ENCODE measurements around the gene PPL. TPM values are rescaled to one million over a fixed set of nuclear protein-coding genes. Genes with fewer than 3 reads are reported as not detected.

PPL gene
- total and polyA plus RNA-seq, 2 of the 13 experiments (the other 11 are each of a cell fraction or from before 2014, with no cell fraction given): 5.7 to 6.6 TPM

DNA sequence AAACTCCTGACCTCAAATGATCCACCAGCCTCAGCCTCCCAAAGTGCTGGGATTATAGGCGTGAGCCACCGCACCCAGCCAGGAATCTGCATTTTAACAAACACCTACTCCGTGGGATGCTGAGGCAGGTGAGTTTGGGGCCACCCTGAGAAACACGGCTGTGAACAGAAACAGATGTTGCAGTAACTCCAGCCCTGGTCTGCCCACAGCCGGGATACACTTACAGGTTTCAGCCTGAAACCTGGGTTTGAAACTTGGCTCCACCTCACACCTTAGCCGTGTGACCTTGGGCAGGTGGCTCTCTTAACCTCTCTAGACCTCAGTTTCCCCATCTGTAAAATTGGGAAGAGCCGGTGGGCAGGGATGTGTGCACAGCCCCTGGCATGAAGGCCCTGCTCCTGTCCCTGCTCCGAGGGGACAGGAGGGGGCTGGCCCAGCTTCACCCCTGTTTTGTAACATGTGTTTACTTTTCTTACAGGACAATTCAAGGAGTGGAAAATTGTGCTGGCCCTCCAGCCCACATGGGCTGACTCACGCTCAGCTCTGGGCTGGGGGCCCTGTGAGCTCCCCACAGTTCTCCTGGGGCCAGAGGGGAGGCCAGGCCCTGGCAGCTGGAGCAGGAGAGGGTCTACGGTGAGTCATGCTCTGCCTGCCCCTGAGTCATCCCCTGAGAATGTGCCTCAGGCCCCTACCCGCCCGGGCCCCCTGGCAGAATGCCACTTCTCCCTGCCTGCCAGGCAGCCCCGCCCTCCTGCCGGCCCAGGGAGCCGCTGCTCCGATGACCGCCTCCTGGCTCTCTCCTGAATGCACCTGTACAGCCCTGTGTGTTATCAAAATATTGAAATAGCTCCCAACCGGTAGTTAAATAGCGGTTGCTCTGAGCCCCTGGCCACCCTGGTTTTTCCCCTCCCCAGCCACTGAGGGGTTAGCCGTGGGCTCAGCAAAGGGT is 7.7 kb upstream of the PPL start (continued):
- TF ChIP-seq, protein P1, sequence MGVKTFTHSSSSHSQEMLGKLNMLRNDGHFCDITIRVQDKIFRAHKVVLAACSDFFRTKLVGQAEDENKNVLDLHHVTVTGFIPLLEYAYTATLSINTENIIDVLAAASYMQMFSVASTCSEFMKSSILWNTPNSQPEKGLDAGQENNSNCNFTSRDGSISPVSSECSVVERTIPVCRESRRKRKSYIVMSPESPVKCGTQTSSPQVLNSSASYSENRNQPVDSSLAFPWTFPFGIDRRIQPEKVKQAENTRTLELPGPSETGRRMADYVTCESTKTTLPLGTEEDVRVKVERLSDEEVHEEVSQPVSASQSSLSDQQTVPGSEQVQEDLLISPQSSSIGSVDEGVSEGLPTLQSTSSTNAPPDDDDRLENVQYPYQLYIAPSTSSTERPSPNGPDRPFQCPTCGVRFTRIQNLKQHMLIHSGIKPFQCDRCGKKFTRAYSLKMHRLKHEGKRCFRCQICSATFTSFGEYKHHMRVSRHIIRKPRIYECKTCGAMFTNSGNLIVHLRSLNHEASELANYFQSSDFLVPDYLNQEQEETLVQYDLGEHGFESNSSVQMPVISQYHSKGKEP (CRISPR knock-in tag; IDR thresholded peaks at IDR 0.05): no peak
- TF ChIP-seq ZNF790 (CRISPR knock-in tag; IDR thresholded peaks at IDR 0.05; ENCODE audit: borderline replicate concordance): no peak
- no peak for TF ChIP-seq NR1H2 (CRISPR knock-in tag; IDR thresholded peaks at IDR 0.05; ENCODE audit: borderline replicate concordance, low read depth)
- no peak for TF ChIP-seq SMAD9 (CRISPR knock-in tag; IDR thresholded peaks at IDR 0.05)
- no peak; the same call in 1 of the 2 replicates for TF ChIP-seq ZNF225 (CRISPR knock-in tag; IDR thresholded peaks at IDR 0.05)
- peak; percentile 87 for TF ChIP-seq HIVEP1 (CRISPR knock-in tag; IDR thresholded peaks at IDR 0.05)
- TF ChIP-seq ZNF292 (CRISPR knock-in tag; IDR thresholded peaks at IDR 0.05; ENCODE audit: borderline replicate concordance, low read depth): peak; percentile 94
- no peak for TF ChIP-seq POLR2AphosphoS2 (IDR thresholded peaks at IDR 0.05; ENCODE audit: low read depth, low read length)
- no peak for TF ChIP-seq GTF2F1 (IDR thresholded peaks at IDR 0.05; ENCODE audit: low read length)
- peak; percentile 60 for TF ChIP-seq CEBPG (CRISPR knock-in tag; IDR thresholded peaks at IDR 0.05)
- TF ChIP-seq, protein P2, sequence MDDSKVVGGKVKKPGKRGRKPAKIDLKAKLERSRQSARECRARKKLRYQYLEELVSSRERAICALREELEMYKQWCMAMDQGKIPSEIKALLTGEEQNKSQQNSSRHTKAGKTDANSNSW (CRISPR knock-in tag; IDR thresholded peaks at IDR 0.05; ENCODE audit: borderline replicate concordance): no peak
- TF ChIP-seq, protein P3, sequence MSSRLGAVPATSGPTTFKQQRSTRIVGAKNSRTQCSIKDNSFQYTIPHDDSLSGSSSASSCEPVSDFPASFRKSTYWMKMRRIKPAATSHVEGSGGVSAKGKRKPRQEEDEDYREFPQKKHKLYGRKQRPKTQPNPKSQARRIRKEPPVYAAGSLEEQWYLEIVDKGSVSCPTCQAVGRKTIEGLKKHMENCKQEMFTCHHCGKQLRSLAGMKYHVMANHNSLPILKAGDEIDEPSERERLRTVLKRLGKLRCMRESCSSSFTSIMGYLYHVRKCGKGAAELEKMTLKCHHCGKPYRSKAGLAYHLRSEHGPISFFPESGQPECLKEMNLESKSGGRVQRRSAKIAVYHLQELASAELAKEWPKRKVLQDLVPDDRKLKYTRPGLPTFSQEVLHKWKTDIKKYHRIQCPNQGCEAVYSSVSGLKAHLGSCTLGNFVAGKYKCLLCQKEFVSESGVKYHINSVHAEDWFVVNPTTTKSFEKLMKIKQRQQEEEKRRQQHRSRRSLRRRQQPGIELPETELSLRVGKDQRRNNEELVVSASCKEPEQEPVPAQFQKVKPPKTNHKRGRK (CRISPR knock-in tag; IDR thresholded peaks at IDR 0.05): no peak
- TF ChIP-seq, protein P4, sequence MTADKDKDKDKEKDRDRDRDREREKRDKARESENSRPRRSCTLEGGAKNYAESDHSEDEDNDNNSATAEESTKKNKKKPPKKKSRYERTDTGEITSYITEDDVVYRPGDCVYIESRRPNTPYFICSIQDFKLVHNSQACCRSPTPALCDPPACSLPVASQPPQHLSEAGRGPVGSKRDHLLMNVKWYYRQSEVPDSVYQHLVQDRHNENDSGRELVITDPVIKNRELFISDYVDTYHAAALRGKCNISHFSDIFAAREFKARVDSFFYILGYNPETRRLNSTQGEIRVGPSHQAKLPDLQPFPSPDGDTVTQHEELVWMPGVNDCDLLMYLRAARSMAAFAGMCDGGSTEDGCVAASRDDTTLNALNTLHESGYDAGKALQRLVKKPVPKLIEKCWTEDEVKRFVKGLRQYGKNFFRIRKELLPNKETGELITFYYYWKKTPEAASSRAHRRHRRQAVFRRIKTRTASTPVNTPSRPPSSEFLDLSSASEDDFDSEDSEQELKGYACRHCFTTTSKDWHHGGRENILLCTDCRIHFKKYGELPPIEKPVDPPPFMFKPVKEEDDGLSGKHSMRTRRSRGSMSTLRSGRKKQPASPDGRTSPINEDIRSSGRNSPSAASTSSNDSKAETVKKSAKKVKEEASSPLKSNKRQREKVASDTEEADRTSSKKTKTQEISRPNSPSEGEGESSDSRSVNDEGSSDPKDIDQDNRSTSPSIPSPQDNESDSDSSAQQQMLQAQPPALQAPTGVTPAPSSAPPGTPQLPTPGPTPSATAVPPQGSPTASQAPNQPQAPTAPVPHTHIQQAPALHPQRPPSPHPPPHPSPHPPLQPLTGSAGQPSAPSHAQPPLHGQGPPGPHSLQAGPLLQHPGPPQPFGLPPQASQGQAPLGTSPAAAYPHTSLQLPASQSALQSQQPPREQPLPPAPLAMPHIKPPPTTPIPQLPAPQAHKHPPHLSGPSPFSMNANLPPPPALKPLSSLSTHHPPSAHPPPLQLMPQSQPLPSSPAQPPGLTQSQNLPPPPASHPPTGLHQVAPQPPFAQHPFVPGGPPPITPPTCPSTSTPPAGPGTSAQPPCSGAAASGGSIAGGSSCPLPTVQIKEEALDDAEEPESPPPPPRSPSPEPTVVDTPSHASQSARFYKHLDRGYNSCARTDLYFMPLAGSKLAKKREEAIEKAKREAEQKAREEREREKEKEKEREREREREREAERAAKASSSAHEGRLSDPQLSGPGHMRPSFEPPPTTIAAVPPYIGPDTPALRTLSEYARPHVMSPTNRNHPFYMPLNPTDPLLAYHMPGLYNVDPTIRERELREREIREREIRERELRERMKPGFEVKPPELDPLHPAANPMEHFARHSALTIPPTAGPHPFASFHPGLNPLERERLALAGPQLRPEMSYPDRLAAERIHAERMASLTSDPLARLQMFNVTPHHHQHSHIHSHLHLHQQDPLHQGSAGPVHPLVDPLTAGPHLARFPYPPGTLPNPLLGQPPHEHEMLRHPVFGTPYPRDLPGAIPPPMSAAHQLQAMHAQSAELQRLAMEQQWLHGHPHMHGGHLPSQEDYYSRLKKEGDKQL (CRISPR knock-in tag; IDR thresholded peaks at IDR 0.05; ENCODE audit: low read depth): peak; percentile 80; the same call in 1 of the 2 replicates
- TF ChIP-seq, protein P5, sequence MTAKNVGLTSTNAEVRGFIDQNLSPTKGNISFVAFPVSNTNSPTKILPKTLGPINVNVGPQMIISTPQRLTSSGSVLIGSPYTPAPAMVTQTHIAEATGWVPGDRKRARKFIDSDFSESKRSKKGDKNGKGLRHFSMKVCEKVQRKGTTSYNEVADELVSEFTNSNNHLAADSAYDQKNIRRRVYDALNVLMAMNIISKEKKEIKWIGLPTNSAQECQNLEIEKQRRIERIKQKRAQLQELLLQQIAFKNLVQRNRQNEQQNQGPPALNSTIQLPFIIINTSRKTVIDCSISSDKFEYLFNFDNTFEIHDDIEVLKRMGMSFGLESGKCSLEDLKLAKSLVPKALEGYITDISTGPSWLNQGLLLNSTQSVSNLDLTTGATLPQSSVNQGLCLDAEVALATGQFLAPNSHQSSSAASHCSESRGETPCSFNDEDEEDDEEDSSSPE (CRISPR knock-in tag; IDR thresholded peaks at IDR 0.05): 0 out of 2 replicates have a peak, but pooled peaks have one; percentile 31
- TF ChIP-seq, protein P6, sequence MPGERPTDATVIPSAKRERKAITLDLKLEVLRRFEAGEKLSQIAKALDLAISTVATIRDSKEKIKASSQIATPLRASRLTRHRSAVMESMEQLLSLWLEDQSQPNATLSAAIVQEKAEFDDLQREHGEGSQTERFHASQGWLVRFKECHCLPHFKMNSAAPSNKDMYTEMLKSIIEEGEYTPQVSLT (CRISPR knock-in tag; IDR thresholded peaks at IDR 0.05; ENCODE audit: borderline replicate concordance, low read depth): no peak
- TF ChIP-seq CBX5 (CRISPR knock-in tag; IDR thresholded peaks at IDR 0.05; ENCODE audit: borderline replicate concordance): peak; percentile 83; the same call in 1 of the 2 replicates
- no peak for TF ChIP-seq REXO4 (CRISPR knock-in tag; IDR thresholded peaks at IDR 0.05; ENCODE audit: borderline replicate concordance)

All from HepG2 (cell line).